Measurements from ENCODE around the gene DIS3. TPM values are rescaled to one million over a fixed set of nuclear protein-coding genes. Genes with fewer than 3 reads are reported as not detected.
A peak's percentile ranks its signal among the peaks of the same experiment; 100 is the strongest.

Gene DIS3
- total and polyA plus RNA-seq, 2 of the 13 experiments (the other 11 are each of a cell fraction or from before 2014, with no cell fraction given), result 13.2 to 35.0 TPM

DNA sequence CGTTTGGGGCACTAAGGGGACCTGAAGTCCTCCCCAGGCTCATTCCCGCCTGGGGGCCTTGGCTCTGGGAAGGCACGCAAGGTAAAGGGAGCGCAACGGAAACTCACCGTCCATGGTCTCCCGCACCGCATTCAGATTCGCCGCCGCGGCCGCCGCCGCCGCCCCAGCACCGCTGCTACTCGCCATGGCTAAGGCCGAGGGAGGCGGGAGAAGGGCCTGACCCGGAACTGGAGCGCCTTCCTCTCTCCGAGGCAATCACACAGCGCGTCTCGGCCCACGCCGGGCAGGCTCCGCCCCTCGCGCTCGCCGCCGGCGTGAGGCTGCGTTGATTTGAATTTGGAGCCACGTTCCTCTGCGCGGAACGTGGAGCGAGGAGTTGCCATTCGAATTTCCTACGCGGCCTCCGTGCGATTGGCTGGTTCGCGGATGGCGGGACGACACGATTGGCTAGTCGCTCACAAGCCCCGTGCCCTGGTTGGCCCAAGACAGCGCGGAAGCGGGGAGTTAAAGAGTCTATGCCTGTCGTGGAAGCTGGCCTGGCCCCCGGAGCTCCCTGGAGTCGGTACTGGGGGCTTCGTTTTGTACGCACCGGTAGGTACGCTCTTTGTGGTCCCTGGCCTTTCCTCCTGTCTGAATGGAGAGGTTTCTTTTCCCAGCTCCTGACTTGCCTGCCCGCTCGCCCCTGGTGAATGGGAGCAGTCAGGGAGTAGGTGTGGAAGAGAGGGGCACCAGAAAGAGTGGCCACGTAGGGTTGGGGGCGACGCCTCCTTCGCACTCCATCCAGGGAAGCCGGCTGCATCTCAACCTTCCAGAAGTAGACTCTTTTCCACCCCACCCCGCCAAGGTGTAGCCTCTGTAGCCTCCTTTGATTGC lies 54.0 kb downstream of the DIS3 start, which contains the start of the genes BORA and MZT1 (continued):
- TF ChIP-seq ZNF431 (CRISPR knock-in tag; IDR thresholded peaks at IDR 0.05; ENCODE audit: borderline replicate concordance, low read depth), result peak; percentile 89; the same call in 1 of the 2 replicates
- peak; percentile 73; the same call in 1 of the 2 replicates for TF ChIP-seq MIXL1 (CRISPR knock-in tag; IDR thresholded peaks at IDR 0.05)
- no peak for TF ChIP-seq NCOA5 (CRISPR knock-in tag; IDR thresholded peaks at IDR 0.05)
- TF ChIP-seq, protein P1, sequence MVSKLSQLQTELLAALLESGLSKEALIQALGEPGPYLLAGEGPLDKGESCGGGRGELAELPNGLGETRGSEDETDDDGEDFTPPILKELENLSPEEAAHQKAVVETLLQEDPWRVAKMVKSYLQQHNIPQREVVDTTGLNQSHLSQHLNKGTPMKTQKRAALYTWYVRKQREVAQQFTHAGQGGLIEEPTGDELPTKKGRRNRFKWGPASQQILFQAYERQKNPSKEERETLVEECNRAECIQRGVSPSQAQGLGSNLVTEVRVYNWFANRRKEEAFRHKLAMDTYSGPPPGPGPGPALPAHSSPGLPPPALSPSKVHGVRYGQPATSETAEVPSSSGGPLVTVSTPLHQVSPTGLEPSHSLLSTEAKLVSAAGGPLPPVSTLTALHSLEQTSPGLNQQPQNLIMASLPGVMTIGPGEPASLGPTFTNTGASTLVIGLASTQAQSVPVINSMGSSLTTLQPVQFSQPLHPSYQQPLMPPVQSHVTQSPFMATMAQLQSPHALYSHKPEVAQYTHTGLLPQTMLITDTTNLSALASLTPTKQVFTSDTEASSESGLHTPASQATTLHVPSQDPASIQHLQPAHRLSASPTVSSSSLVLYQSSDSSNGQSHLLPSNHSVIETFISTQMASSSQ (IDR thresholded peaks at IDR 0.05; ENCODE audit: low read depth), result no peak
- TF ChIP-seq, protein P1 (CRISPR knock-in tag; IDR thresholded peaks at IDR 0.05; ENCODE audit: borderline replicate concordance), result peak; percentile 65
- TF ChIP-seq PHF5A (CRISPR knock-in tag; IDR thresholded peaks at IDR 0.05; ENCODE audit: low read depth, unreplicated experiment), result peak; percentile 35
- TF ChIP-seq, protein P2, sequence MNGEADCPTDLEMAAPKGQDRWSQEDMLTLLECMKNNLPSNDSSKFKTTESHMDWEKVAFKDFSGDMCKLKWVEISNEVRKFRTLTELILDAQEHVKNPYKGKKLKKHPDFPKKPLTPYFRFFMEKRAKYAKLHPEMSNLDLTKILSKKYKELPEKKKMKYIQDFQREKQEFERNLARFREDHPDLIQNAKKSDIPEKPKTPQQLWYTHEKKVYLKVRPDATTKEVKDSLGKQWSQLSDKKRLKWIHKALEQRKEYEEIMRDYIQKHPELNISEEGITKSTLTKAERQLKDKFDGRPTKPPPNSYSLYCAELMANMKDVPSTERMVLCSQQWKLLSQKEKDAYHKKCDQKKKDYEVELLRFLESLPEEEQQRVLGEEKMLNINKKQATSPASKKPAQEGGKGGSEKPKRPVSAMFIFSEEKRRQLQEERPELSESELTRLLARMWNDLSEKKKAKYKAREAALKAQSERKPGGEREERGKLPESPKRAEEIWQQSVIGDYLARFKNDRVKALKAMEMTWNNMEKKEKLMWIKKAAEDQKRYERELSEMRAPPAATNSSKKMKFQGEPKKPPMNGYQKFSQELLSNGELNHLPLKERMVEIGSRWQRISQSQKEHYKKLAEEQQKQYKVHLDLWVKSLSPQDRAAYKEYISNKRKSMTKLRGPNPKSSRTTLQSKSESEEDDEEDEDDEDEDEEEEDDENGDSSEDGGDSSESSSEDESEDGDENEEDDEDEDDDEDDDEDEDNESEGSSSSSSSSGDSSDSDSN (CRISPR knock-in tag; IDR thresholded peaks at IDR 0.05), result peak; percentile 59; the same call in 1 of the 2 replicates
- peak; percentile 91; the same call in 1 of the 2 replicates for TF ChIP-seq ZNF747 (CRISPR knock-in tag; IDR thresholded peaks at IDR 0.05; ENCODE audit: borderline replicate concordance)
- no peak for TF ChIP-seq ZNF549 (CRISPR knock-in tag; IDR thresholded peaks at IDR 0.05)
- TF ChIP-seq SETDB1 (CRISPR knock-in tag; IDR thresholded peaks at IDR 0.05; ENCODE audit: borderline replicate concordance), result no peak
- TF ChIP-seq, protein P3, sequence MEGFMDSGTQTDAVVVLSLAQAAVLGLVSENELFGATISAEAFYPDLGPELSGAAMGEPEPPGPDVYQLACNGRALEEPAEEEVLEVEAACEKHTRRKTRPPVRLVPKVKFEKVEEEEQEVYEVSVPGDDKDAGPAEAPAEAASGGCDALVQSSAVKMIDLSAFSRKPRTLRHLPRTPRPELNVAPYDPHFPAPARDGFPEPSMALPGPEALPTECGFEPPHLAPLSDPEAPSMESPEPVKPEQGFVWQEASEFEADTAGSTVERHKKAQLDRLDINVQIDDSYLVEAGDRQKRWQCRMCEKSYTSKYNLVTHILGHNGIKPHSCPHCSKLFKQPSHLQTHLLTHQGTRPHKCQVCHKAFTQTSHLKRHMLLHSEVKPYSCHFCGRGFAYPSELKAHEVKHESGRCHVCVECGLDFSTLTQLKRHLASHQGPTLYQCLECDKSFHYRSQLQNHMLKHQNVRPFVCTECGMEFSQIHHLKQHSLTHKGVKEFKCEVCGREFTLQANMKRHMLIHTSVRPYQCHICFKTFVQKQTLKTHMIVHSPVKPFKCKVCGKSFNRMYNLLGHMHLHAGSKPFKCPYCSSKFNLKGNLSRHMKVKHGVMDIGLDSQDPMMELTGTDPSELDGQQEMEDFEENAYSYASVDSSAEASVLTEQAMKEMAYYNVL (CRISPR knock-in tag; IDR thresholded peaks at IDR 0.05; ENCODE audit: borderline replicate concordance), result peak; percentile 73; the same call in 1 of the 2 replicates
- TF ChIP-seq FOXK2 (IDR thresholded peaks at IDR 0.05), result peak; percentile 53; the same call in 1 of the 2 replicates
- TF ChIP-seq GZF1 (CRISPR knock-in tag; IDR thresholded peaks at IDR 0.05), result no peak
- TF ChIP-seq KDM5A (IDR thresholded peaks at IDR 0.05; ENCODE audit: borderline replicate concordance, low read length), result peak; percentile 65
- TF ChIP-seq KAT2B (IDR thresholded peaks at IDR 0.05; ENCODE audit: borderline replicate concordance, low read depth, low read length), result no peak
- TF ChIP-seq ZFP37 (CRISPR knock-in tag; IDR thresholded peaks at IDR 0.05; ENCODE audit: borderline replicate concordance), result peak; percentile 62; the same call in 1 of the 2 replicates
- TF ChIP-seq ZNF30 (CRISPR knock-in tag; IDR thresholded peaks at IDR 0.05), result no peak; the same call in 1 of the 2 replicates
- TF ChIP-seq NR2F2 (IDR thresholded peaks at IDR 0.05; ENCODE audit: borderline replicate concordance, low read depth), result no peak
- peak; percentile 88 for TF ChIP-seq ZNF232 (CRISPR knock-in tag; IDR thresholded peaks at IDR 0.05; ENCODE audit: borderline replicate concordance)
- TF ChIP-seq MBD4 (IDR thresholded peaks at IDR 0.05; ENCODE audit: borderline replicate concordance, low read length), result no peak
- peak; percentile 44; the same call in 1 of the 2 replicates for TF ChIP-seq EEA1 (CRISPR knock-in tag; IDR thresholded peaks at IDR 0.05; ENCODE audit: borderline replicate concordance)

All from HepG2 (cell line).